T47D (cell line): ENCODE data around the gene FAS.

Source experiments
- DNase-seq, 2 experiments: peaks; one replicate each; pipeline versions ENCODE4 v3.0.0 to v3.0.0-alpha.2; 2011 to 2012; ENCODE audit warnings: low read depth in 1 of 2, low spot score in 1 of 2
- JUND ChIP-seq: IDR thresholded peaks from 2 replicates; pipeline ENCODE4 v1.6.1; 2012; ENCODE audit warnings: low read depth
- in situ Hi-C: cut with HindIII; loops from 2 replicates; pipeline ENCODE4 v1.10.0; 2016; ENCODE audit warnings: low sequenced_read_pairs, low pct_unique_long_range_greater_than_20kb

The FAS gene

GRCh38 chr10:88989423-88989822 lies 1.2 kb upstream of the FAS start:
- no peak for TF ChIP-seq JUND
- in situ Hi-C loops, result no loop called here
- DNase-seq, result no peak

DNA sequence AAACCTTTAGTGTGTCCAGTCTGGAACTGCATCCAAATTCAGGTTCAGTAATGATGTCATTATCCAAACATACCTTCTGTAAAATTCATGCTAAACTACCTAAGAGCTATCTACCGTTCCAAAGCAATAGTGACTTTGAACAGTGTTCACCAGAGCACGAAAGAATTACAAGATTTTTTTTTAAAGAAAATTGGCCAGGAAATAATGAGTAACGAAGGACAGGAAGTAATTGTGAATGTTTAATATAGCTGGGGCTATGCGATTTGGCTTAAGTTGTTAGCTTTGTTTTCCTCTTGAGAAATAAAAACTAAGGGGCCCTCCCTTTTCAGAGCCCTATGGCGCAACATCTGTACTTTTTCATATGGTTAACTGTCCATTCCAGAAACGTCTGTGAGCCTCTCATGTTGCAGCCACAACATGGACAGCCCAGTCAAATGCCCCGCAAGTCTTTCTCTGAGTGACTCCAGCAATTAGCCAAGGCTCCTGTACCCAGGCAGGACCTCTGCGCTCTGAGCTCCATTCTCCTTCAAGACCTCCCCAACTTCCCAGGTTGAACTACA lies 694 bp upstream of the FAS start:
- TF ChIP-seq JUND, result no peak
- in situ Hi-C loops, result no loop called here
- DNase-seq, result peak; percentile 37 to 50

- DNase-seq, result peak; percentile 59 to 70
- in situ Hi-C loops, result no loop called here
- no peak for TF ChIP-seq JUND
These were observed 732 bp downstream of the FAS start for GRCh38 chr10:88991161-88991898.

GRCh38 chr10:88991899-88992320 lies 1.3 kb downstream of the FAS start:
- in situ Hi-C loops, result no loop called here
- no peak for TF ChIP-seq JUND
- DNase-seq, result no peak

- peak in 1 of 2 experiments; percentile 15 for DNase-seq
- TF ChIP-seq JUND, result no peak
These were observed 2.4 kb downstream of the FAS start for GRCh38 chr10:88992921-88993524.

GRCh38 chr10:88994019-88994418 lies 3.4 kb downstream of the FAS start:
- no peak for TF ChIP-seq JUND
- no peak for DNase-seq
- in situ Hi-C loops, result no loop called here

More at GRCh38 chr10:88992921-88993524, 2.4 kb downstream of the FAS start:
- in situ Hi-C loops, result no loop called here

- no peak for DNase-seq
- in situ Hi-C loops, result no loop called here
- TF ChIP-seq JUND, result no peak
These were observed 4.7 kb downstream of the FAS start for GRCh38 chr10:88995156-88995876.

GRCh38 chr10:88996927-88997326 lies 6.3 kb downstream of the FAS start:
- TF ChIP-seq JUND, result no peak
- in situ Hi-C loops, result no loop called here
- DNase-seq, result no peak

- no peak for DNase-seq
- TF ChIP-seq JUND, result no peak
- in situ Hi-C loops, result no loop called here
These were observed 9.0 kb downstream of the FAS start for GRCh38 chr10:88999625-89000024.

GRCh38 chr10:89001024-89001728 lies 10.6 kb downstream of the FAS start:
- in situ Hi-C loops, result no loop called here
- no peak for TF ChIP-seq JUND
- no peak for DNase-seq

DNA sequence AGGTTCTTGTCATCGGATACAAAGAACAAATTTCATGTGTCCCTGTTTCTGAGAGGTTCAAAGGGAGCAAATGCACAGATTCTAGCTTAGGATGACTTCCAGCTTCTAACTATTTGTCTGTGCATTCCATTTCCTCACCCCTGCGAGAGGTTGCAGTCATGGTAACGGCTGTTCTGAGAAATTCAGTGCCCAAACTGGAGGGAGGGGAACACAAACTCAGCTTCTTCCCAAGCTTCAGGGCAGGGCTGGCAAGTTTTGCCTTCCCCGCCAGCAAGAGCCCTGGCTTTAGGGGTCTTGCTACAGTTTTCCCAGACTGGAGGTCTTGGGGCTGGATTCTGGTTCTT lies 11.1 kb downstream of the FAS start:
- peak in 1 of 2 experiments; percentile 33 for DNase-seq
- in situ Hi-C loops, result no loop called here
- no peak for TF ChIP-seq JUND

GRCh38 chr10:89002226-89002978 lies 11.8 kb downstream of the FAS start:
- in situ Hi-C loops, result no loop called here
- TF ChIP-seq JUND, result no peak
- no peak for DNase-seq
